GM12891 (cell line): Measurements from ENCODE around the gene PLA2G4D.

Source experiments
- DNase-seq: peaks from one replicate; pipeline ENCODE4 v3.0.0; 2011; ENCODE audit warnings: low spot score; ENCODE audit not compliant: insufficient read length
- FAIRE-seq: peaks from 2 replicates; lab custom pipeline; 2011; peaks lifted over from hg19 to GRCh38; lab: Jason Lieb, UNC
- PAX5 ChIP-seq: IDR thresholded peaks from 2 replicates; pipeline ENCODE4 v1.6.1; 2011; ENCODE audit warnings: low read length, moderate library complexity, mild to moderate bottlenecking; ENCODE audit not compliant: insufficient read depth, severe bottlenecking
- POLR2A ChIP-seq: IDR thresholded peaks from 2 replicates; pipeline ENCODE4 v1.6.1; 2011; ENCODE audit warnings: low read depth, low read length, control low read depth
- POLR2AphosphoS5 ChIP-seq: IDR thresholded peaks from 2 replicates; pipeline ENCODE4 v1.6.1; 2011; ENCODE audit warnings: low read depth, low read length, control low read depth
- POU2F2 ChIP-seq: IDR thresholded peaks from 2 replicates; pipeline ENCODE4 v1.6.1; 2011; ENCODE audit warnings: low read depth, mild to moderate bottlenecking, control low read depth, low read length, moderate library complexity
- SPI1 ChIP-seq: IDR thresholded peaks from 2 replicates; pipeline ENCODE4 v1.6.1; 2011; ENCODE audit warnings: low read depth, low read length, control low read depth
- TAF1 ChIP-seq: IDR thresholded peaks from 2 replicates; pipeline ENCODE4 v1.6.1; 2011; ENCODE audit warnings: low read depth, low read length, control low read depth

Gene PLA2G4D

DNA sequence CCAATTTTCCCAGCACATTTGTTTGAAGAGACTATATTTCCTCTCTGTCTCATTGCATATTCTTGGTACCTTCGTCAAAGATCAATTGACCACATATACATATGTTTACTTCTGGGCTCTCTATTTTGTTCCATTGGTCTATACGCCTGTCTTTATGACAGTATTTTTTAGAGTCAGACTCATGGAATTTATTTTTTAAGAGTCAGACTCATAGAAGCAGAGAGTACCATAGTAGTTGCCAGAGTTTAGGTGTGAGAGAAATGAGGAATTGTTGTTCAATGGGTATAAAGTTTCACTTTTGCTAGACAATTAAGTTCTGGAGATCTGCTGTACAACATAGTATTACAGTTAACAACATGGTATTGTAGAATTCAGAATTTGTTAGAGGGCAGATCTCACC is 35.0 kb upstream of the PLA2G4D start:
- TF ChIP-seq POU2F2, result no peak
- no peak for TF ChIP-seq TAF1
- TF ChIP-seq PAX5, result no peak
- no peak for TF ChIP-seq POLR2AphosphoS5
- TF ChIP-seq POLR2A, result no peak
- no peak for TF ChIP-seq SPI1
- FAIRE-seq (no peak), DNase-seq (no peak)

DNA sequence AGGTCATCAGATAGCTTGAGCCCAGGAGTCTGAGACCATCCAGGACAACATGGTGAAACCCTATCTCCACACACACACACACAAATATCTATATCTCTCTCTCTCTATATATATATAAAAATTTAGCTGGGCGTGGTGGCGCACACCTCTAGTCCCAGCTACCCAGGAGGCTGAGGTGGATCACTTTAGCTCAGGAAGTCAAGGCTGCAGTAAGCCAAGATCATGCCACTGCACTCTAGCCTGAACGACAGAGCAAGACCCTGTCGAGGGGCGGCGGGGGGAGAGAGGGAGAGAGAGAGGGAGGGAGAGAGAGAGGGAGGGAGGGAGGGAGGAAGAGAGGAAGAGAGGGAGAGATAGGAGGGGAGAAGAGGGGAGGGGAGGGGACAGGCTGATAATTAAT is 34.1 kb upstream of the PLA2G4D start:
- no peak for TF ChIP-seq POU2F2
- TF ChIP-seq POLR2A, result no peak
- no peak for TF ChIP-seq TAF1
- TF ChIP-seq PAX5, result no peak
- no peak for TF ChIP-seq POLR2AphosphoS5
- TF ChIP-seq SPI1, result no peak
- DNase-seq (no peak), FAIRE-seq (no peak)

GRCh38 chr15:42123546-42123945 is 29.2 kb upstream of the PLA2G4D start:
- no peak for DNase-seq
- FAIRE-seq, result no peak
- TF ChIP-seq POLR2AphosphoS5 (no peak), POU2F2 (no peak), PAX5 (no peak), SPI1 (no peak), TAF1 (no peak), POLR2A (no peak)

- TF ChIP-seq POLR2AphosphoS5, result no peak
- TF ChIP-seq PAX5, result no peak
- no peak for FAIRE-seq
- no peak for DNase-seq
Observed at GRCh38 chr15:42121682-42122081, 27.3 kb upstream of the PLA2G4D start.

GRCh38 chr15:42121021-42121420 is 26.7 kb upstream of the PLA2G4D start:
- FAIRE-seq (no peak), DNase-seq (no peak)
- TF ChIP-seq PAX5, result no peak
- TF ChIP-seq TAF1, result no peak
- TF ChIP-seq POLR2AphosphoS5, result no peak
- no peak for TF ChIP-seq SPI1
- TF ChIP-seq POU2F2, result no peak
- TF ChIP-seq POLR2A, result no peak

- no peak for FAIRE-seq
- no peak for DNase-seq
- no peak for TF ChIP-seq SPI1
- no peak for TF ChIP-seq PAX5
- TF ChIP-seq POU2F2, result no peak
- no peak for TF ChIP-seq POLR2A
- no peak for TF ChIP-seq TAF1
- no peak for TF ChIP-seq POLR2AphosphoS5
Observed at GRCh38 chr15:42120285-42120684, 25.9 kb upstream of the PLA2G4D start.

GRCh38 chr15:42119446-42119760 is 25.0 kb upstream of the PLA2G4D start:
- no peak for TF ChIP-seq POLR2A
- TF ChIP-seq SPI1, result no peak
- no peak for TF ChIP-seq PAX5
- TF ChIP-seq POU2F2, result no peak
- no peak for TF ChIP-seq TAF1
- no peak for TF ChIP-seq POLR2AphosphoS5
- DNase-seq (no peak), FAIRE-seq (no peak)

DNA sequence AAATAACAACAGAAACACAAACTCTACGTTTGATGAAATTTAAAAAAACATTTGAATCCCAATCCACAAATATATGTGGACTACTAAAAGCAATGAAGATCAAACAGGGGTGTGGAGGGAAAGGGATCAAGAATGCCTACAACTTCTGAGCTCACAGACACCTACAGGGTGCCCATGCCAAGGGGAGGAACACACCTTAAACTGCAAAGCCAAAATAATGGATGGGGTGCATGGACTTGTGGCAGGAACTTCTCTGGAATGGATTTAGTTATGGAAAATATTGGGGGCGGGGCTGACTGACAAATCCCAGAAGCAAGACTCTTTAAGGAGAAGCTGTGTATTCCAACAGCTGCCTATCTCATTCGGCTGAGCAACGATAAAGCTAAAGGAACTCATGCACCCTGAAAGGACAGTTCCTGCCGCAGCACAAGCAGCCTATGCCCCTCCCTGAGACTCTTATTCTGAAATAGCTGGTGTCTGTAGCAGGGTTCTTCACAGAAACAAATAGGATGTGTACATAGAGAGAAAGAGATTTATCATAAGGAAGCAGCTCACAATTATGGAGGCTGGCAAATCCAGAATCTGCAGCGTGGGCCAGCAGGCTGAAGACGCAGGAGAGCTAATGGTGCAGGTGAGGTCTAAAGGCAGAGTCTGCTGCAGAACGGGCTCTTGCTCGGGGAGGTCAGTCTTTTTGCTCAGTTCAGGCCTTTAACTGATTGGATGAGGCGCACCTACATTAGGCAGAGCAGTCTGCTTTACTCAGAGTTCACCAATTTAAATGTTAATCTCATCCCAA is 24.5 kb upstream of the PLA2G4D start:
- TF ChIP-seq SPI1, result no peak
- no peak for TF ChIP-seq POLR2A
- no peak for TF ChIP-seq PAX5
- no peak for TF ChIP-seq POU2F2
- TF ChIP-seq TAF1, result no peak
- TF ChIP-seq POLR2AphosphoS5, result no peak
- DNase-seq, result no peak
- FAIRE-seq, result no peak

GRCh38 chr15:42111924-42112323 is 17.6 kb upstream of the PLA2G4D start:
- DNase-seq, result no peak
- FAIRE-seq, result no peak
- no peak for TF ChIP-seq POLR2AphosphoS5
- TF ChIP-seq POLR2A, result no peak
- TF ChIP-seq POU2F2, result no peak

- DNase-seq (no peak), FAIRE-seq (no peak)
- TF ChIP-seq POLR2AphosphoS5, result no peak
- TF ChIP-seq POLR2A, result no peak
- no peak for TF ChIP-seq SPI1
- no peak for TF ChIP-seq POU2F2
- TF ChIP-seq PAX5, result no peak
- no peak for TF ChIP-seq TAF1
Observed at GRCh38 chr15:42110367-42110766, 16.0 kb upstream of the PLA2G4D start.

GRCh38 chr15:42108806-42109205 is 14.4 kb upstream of the PLA2G4D start:
- TF ChIP-seq SPI1 (peak; percentile 55; the same call in 1 of the 2 replicates), PAX5 (no peak)
- FAIRE-seq, result no peak
- no peak for DNase-seq
